ENCODE measurements around the gene SIRPA. TPM values are rescaled to one million over a fixed set of nuclear protein-coding genes. Genes with fewer than 3 reads are reported as not detected.
A peak's percentile ranks its signal among the peaks of the same experiment; 100 is the strongest.

SIRPA gene
- total and polyA plus RNA-seq, 2 experiments from 2014 or later, result 16.0 to 18.6 TPM

DNA sequence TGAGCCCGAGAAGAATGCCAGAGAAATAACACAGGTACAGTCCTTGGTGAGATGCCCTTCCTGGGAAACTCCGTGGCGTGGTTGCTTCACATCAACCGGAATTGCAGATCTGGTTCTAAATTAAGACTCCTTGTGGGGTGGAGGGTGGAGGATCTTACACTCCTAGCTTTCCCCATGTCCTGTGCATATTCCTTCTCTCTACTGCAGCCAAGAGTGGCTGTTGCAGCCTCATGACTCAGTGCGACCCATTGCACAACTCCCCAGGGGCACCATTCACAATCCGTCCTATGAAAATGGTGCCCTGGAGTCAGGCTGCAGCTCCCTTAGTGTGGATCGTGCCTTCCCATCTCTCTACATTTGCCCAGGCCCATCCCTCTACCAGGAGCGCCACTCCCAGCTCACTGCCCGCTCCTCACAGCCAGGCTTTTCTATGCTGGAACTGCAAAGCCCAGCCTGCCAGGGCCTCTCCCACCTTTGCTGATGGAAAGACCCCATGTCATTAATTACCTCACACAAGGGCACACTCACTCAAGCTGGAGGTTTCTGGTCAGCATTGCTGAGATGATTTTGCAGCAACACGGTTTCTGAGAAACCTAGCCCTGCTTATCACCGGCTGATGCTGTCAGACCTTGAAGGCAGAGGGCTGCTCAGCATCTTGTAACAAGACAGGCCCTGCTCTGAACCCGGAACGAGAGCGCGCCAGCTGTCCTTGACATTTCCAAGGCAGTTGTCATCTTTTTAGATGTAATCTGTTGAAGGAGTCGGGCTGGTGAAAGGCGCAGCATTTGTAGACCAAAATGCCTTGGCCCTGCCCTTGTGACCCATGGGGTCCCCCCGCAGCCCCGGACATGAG is 39.7 kb downstream of the SIRPA start:
- Histone ChIP-seq H3K4me3 (no peak overlapping the region), H3K79me2 (no peaks in the 10 kb centered on the region), H3K36me3 (replicated peaks; ENCODE audit: insufficient read depth, low read depth) (no peaks in the 10 kb centered on the region), H3K27ac (peak overlapping the region; percentile 80), H3K9me2 (replicated peaks; ENCODE audit: insufficient read depth) (no peaks in the 10 kb centered on the region), H3K4me1 (ENCODE audit: insufficient read depth) (peaks cover 15% of the 10 kb centered on the region), H3K4me2 (peak overlapping the region; percentile 56), H3K27me3 (no peaks in the 10 kb centered on the region), H2AFZ (no peak overlapping the region), H3K9me3 (ENCODE audit: low read depth) (no peaks in the 10 kb centered on the region), H4K20me1 (ENCODE audit: insufficient read depth, poor library complexity, severe bottlenecking) (no peaks in the 10 kb centered on the region)
- DNase-seq (ENCODE audit: low spot score), result peak; percentile 61
- 62% methylated on average over 19 of the region's 19 CpGs for WGBS (ENCODE audit: low lambda C conversion rate, missing lambda C conversion rate)
- TF ChIP-seq, protein P1, sequence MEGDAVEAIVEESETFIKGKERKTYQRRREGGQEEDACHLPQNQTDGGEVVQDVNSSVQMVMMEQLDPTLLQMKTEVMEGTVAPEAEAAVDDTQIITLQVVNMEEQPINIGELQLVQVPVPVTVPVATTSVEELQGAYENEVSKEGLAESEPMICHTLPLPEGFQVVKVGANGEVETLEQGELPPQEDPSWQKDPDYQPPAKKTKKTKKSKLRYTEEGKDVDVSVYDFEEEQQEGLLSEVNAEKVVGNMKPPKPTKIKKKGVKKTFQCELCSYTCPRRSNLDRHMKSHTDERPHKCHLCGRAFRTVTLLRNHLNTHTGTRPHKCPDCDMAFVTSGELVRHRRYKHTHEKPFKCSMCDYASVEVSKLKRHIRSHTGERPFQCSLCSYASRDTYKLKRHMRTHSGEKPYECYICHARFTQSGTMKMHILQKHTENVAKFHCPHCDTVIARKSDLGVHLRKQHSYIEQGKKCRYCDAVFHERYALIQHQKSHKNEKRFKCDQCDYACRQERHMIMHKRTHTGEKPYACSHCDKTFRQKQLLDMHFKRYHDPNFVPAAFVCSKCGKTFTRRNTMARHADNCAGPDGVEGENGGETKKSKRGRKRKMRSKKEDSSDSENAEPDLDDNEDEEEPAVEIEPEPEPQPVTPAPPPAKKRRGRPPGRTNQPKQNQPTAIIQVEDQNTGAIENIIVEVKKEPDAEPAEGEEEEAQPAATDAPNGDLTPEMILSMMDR (IDR thresholded peaks at IDR 0.05; ENCODE audit: poor library complexity), result no peak

DNA sequence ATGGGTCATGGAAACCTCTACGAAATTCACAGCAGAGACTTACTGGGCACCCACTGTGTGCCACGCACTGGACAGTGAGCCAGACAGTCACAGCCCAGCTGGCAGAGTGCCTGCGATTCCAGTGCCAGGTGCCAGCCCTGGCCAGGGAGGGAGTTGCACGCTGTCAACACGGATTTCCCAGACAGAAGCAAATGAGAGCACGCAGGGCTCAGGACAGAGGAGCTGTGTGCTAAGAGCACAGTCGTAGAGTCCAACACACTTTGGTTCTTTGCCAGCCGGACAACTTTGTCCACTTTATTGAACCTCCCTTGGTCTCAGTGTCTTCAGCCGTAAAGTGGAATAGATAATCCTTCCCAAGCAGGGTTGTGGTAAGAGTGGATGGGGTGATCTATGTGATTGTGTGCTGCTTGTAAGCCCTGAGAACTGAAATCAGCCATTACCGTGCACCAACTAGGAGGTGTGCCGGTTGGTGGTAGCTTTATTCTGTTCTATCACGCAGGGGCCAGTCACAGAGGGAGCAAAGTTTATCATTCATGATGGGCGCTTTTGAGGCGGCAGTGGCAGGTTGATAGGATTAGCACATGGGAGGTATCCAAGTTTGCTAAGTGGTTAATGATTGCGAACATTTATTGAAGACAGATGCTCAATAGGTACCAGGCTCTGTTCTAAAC is 40.6 kb downstream of the SIRPA start:
- H3K9me3 ChIP-seq (ENCODE audit: low read depth), result no peaks in the 10 kb centered on the region
- TF ChIP-seq EZH2 (IDR thresholded peaks at IDR 0.05; ENCODE audit: borderline replicate concordance) (no peak), EZH2phosphoT487 (IDR thresholded peaks at IDR 0.05; ENCODE audit: low read depth, severe bottlenecking, unreplicated experiment) (no peak)
- TF ChIP-seq, protein P1 (IDR thresholded peaks at IDR 0.05; ENCODE audit: poor library complexity), result no peak
- peak overlapping the region; percentile 80 for H3K27ac ChIP-seq
- H3K27me3 ChIP-seq, result no peaks in the 10 kb centered on the region
- H2AFZ ChIP-seq, result no peak overlapping the region
- H3K4me2 ChIP-seq, result peak overlapping the region; percentile 56
- H3K36me3 ChIP-seq (replicated peaks; ENCODE audit: insufficient read depth, low read depth), result no peaks in the 10 kb centered on the region
- no peak overlapping the region for H3K4me3 ChIP-seq
- H3K4me1 ChIP-seq (ENCODE audit: insufficient read depth), result peaks cover 15% of the 10 kb centered on the region
- H3K9me2 ChIP-seq (replicated peaks; ENCODE audit: insufficient read depth), result no peaks in the 10 kb centered on the region
- WGBS (ENCODE audit: low lambda C conversion rate, missing lambda C conversion rate), result 54% methylated on average over 15 of the region's 15 CpGs
- no peaks in the 10 kb centered on the region for H4K20me1 ChIP-seq (ENCODE audit: insufficient read depth, poor library complexity, severe bottlenecking)
- H3K79me2 ChIP-seq, result no peaks in the 10 kb centered on the region
- DNase-seq (ENCODE audit: low spot score), result peak; percentile 32

DNA sequence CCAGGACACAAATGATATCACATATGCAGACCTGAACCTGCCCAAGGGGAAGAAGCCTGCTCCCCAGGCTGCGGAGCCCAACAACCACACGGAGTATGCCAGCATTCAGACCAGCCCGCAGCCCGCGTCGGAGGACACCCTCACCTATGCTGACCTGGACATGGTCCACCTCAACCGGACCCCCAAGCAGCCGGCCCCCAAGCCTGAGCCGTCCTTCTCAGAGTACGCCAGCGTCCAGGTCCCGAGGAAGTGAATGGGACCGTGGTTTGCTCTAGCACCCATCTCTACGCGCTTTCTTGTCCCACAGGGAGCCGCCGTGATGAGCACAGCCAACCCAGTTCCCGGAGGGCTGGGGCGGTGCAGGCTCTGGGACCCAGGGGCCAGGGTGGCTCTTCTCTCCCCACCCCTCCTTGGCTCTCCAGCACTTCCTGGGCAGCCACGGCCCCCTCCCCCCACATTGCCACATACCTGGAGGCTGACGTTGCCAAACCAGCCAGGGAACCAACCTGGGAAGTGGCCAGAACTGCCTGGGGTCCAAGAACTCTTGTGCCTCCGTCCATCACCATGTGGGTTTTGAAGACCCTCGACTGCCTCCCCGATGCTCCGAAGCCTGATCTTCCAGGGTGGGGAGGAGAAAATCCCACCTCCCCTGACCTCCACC is 42.2 kb downstream of the SIRPA start:
- H3K9me3 ChIP-seq (ENCODE audit: low read depth), result no peaks in the 10 kb centered on the region
- no peak overlapping the region for H3K27ac ChIP-seq
- no peaks in the 10 kb centered on the region for H3K79me2 ChIP-seq
- no peak overlapping the region for H3K4me2 ChIP-seq
- H3K9me2 ChIP-seq (replicated peaks; ENCODE audit: insufficient read depth), result no peaks in the 10 kb centered on the region
- H3K36me3 ChIP-seq (replicated peaks; ENCODE audit: insufficient read depth, low read depth), result no peaks in the 10 kb centered on the region
- no peak overlapping the region for H2AFZ ChIP-seq
- no peak for DNase-seq (ENCODE audit: low spot score)
- TF ChIP-seq EZH2phosphoT487 (IDR thresholded peaks at IDR 0.05; ENCODE audit: low read depth, severe bottlenecking, unreplicated experiment), result no peak
- TF ChIP-seq, protein P1 (IDR thresholded peaks at IDR 0.05; ENCODE audit: poor library complexity), result no peak
- no peak for TF ChIP-seq EZH2 (IDR thresholded peaks at IDR 0.05; ENCODE audit: borderline replicate concordance)
- WGBS (ENCODE audit: low lambda C conversion rate, missing lambda C conversion rate), result 98% methylated on average over 22 of the region's 25 CpGs
- peaks cover 15% of the 10 kb centered on the region for H3K4me1 ChIP-seq (ENCODE audit: insufficient read depth)
- H3K27me3 ChIP-seq, result no peaks in the 10 kb centered on the region
- H4K20me1 ChIP-seq (ENCODE audit: insufficient read depth, poor library complexity, severe bottlenecking), result no peaks in the 10 kb centered on the region
- no peak overlapping the region for H3K4me3 ChIP-seq
